Hepatocyte (in vitro differentiated cells): Measurements from ENCODE around the gene GLYATL3. TPM values are rescaled to one million over a fixed set of nuclear protein-coding genes. Genes with fewer than 3 reads are reported as not detected.

Experiments
- DNase-seq: peaks from one replicate; pipeline ENCODE4 v3.0.0-alpha.2; 2016; ENCODE audit warnings: low spot score
- H2AFZ ChIP-seq: fragments of 200-600 bp; sonication (generic); 2 replicates; pipeline ENCODE4 v1.6.0; 2016; ENCODE audit warnings: antibody characterized with exemption, mild to moderate bottlenecking
- H3K27ac ChIP-seq: fragments of 200-600 bp; sonication (generic); 2 replicates; pipeline ENCODE4 v1.5.1; 2016; ENCODE audit warnings: mild to moderate bottlenecking
- H3K27me3 ChIP-seq: fragments of 200-600 bp; sonication (generic); 2 replicates; pipeline ENCODE4 v1.6.1; 2016
- H3K36me3 ChIP-seq: fragments of 200-600 bp; sonication (generic); replicated peaks from 2 replicates; pipeline ENCODE4 v1.5.1; 2016; ENCODE audit warnings: low read depth; ENCODE audit not compliant: insufficient read depth
- H3K4me1 ChIP-seq: fragments of 200-600 bp; sonication (generic); 2 replicates; pipeline ENCODE4 v1.5.1; 2016; ENCODE audit warnings: mild to moderate bottlenecking, moderate library complexity; ENCODE audit not compliant: insufficient read depth
- H3K4me2 ChIP-seq: fragments of 200-600 bp; sonication (generic); 2 replicates; pipeline ENCODE4 v1.6.0; 2016
- H3K4me3 ChIP-seq: fragments of 200-600 bp; sonication (generic); 2 replicates; pipeline ENCODE4 v1.5.1; 2016; ENCODE audit warnings: mild to moderate bottlenecking
- H3K79me2 ChIP-seq: fragments of 200-600 bp; sonication (generic); 2 replicates; pipeline ENCODE4 v1.6.0; 2017; ENCODE audit warnings: mild to moderate bottlenecking
- H3K9me2 ChIP-seq: fragments of 200-600 bp; sonication (generic); replicated peaks from 2 replicates; pipeline ENCODE4 v1.6.0; 2017; ENCODE audit warnings: mild to moderate bottlenecking; ENCODE audit not compliant: insufficient read depth
- H3K9me3 ChIP-seq: fragments of 200-600 bp; sonication (generic); 2 replicates; pipeline ENCODE4 v1.5.1; 2016; ENCODE audit warnings: low read depth, mild to moderate bottlenecking
- H4K20me1 ChIP-seq: fragments of 200-600 bp; sonication (generic); 2 replicates; pipeline ENCODE4 v1.6.0; 2016; ENCODE audit warnings: mild to moderate bottlenecking; ENCODE audit not compliant: insufficient read depth, poor library complexity, severe bottlenecking
- CTCF ChIP-seq: fragments of 200-600 bp; sonication (generic); IDR thresholded peaks from 2 replicates; pipeline ENCODE4 v1.5.1; 2016; ENCODE audit warnings: antibody characterized with exemption, mild to moderate bottlenecking; ENCODE audit not compliant: poor library complexity
- EZH2 ChIP-seq: fragments of 200-600 bp; sonication (generic); IDR thresholded peaks from 2 replicates; pipeline ENCODE4 v1.6.1; 2016; ENCODE audit warnings: antibody characterized with exemption, mild to moderate bottlenecking, borderline replicate concordance
- EZH2phosphoT487 ChIP-seq: fragments of 200-600 bp; sonication (generic); IDR thresholded peaks from one replicate; pipeline ENCODE4 v1.6.1; 2018; ENCODE audit warnings: antibody characterized with exemption, mild to moderate bottlenecking, low read depth, moderate library complexity; ENCODE audit not compliant: unreplicated experiment, severe bottlenecking
- WGBS: methylation state at CpG from one replicate; pipeline ENCODE4 v1.1.6; 2016; ENCODE audit warnings: low lambda C conversion rate; ENCODE audit errors: missing lambda C conversion rate; 5-methylcytosine and 5-hydroxymethylcytosine counted together
- polyA plus RNA-seq: library from polyadenylated mRNA; unstranded; fragments of >200 nt; fragmentation: Nextera tagmentation; extraction: Ambion mirVana; gene quantifications from 2 replicates; pipeline ENCODE4 v1.2.1, GENCODE V29; 2016
- total RNA-seq: library from RNA; depleted of rRNA; stranded (reverse); fragments of >200 nt; gene quantifications from 2 replicates; pipeline ENCODE4 v1.2.3, GENCODE V29; 2014

Gene GLYATL3
- total and polyA plus RNA-seq, 2 experiments from 2014 or later, result not detected

GRCh38 chr6:49551078-49551865 lies 51.5 kb downstream of the GLYATL3 start:
- peaks cover 3% of the 10 kb centered on the region for H3K4me1 ChIP-seq
- H3K9me2 ChIP-seq, result no peaks in the 10 kb centered on the region
- no peaks in the 10 kb centered on the region for H3K9me3 ChIP-seq
- no peaks in the 10 kb centered on the region for H4K20me1 ChIP-seq
- H3K27ac ChIP-seq, result peak overlapping the region; percentile 26
- peak overlapping the region; percentile 98 for H3K4me2 ChIP-seq
- peak overlapping the region; percentile 79 for H2AFZ ChIP-seq
- H3K4me3 ChIP-seq, result peak overlapping the region; percentile 60
- DNase-seq, result peak; percentile 38
- TF ChIP-seq EZH2 (no peak), EZH2phosphoT487 (no peak)
- H3K79me2 ChIP-seq, result no peaks in the 10 kb centered on the region
- 3% methylated on average over 38 of the region's 38 CpGs for WGBS
- H3K27me3 ChIP-seq, result peaks cover 3% of the 10 kb centered on the region
- no peaks in the 10 kb centered on the region for H3K36me3 ChIP-seq

- Histone ChIP-seq H3K9me2 (no peaks in the 10 kb centered on the region), H2AFZ (peak overlapping the region; percentile 79), H3K4me2 (peak overlapping the region; percentile 98), H3K9me3 (no peaks in the 10 kb centered on the region), H3K4me1 (peaks cover 3% of the 10 kb centered on the region), H4K20me1 (no peaks in the 10 kb centered on the region), H3K27ac (no peak overlapping the region), H3K36me3 (no peaks in the 10 kb centered on the region), H3K27me3 (peaks cover 3% of the 10 kb centered on the region), H3K4me3 (peak overlapping the region; percentile 60), H3K79me2 (no peaks in the 10 kb centered on the region)
- WGBS, result 35% methylated on average over 2 of the region's 2 CpGs
- TF ChIP-seq CTCF (no peak), EZH2phosphoT487 (no peak), EZH2 (no peak)
- DNase-seq, result no peak
Measured at GRCh38 chr6:49551866-49552129, 52.1 kb downstream of the GLYATL3 start.

- no peak overlapping the region for H2AFZ ChIP-seq
- TF ChIP-seq EZH2phosphoT487 (no peak), EZH2 (no peak), CTCF (no peak)
- H3K9me3 ChIP-seq, result no peaks in the 10 kb centered on the region
- H3K27ac ChIP-seq, result no peak overlapping the region
- H3K79me2 ChIP-seq, result no peaks in the 10 kb centered on the region
- peaks cover 3% of the 10 kb centered on the region for H3K27me3 ChIP-seq
- 95% methylated on average over 2 of the region's 2 CpGs for WGBS
- peak overlapping the region; percentile 98 for H3K4me2 ChIP-seq
- peaks cover 3% of the 10 kb centered on the region for H3K4me1 ChIP-seq
- no peak for DNase-seq
- no peaks in the 10 kb centered on the region for H3K36me3 ChIP-seq
- no peaks in the 10 kb centered on the region for H3K9me2 ChIP-seq
- no peak overlapping the region for H3K4me3 ChIP-seq
- no peaks in the 10 kb centered on the region for H4K20me1 ChIP-seq
Measured at GRCh38 chr6:49552596-49552995, 52.9 kb downstream of the GLYATL3 start.

GRCh38 chr6:49553384-49553783 lies 53.7 kb downstream of the GLYATL3 start:
- H3K4me2 ChIP-seq, result no peak overlapping the region
- DNase-seq, result no peak
- no peak overlapping the region for H3K4me3 ChIP-seq
- peaks cover 3% of the 10 kb centered on the region for H3K4me1 ChIP-seq
- no peaks in the 10 kb centered on the region for H3K79me2 ChIP-seq
- no peaks in the 10 kb centered on the region for H4K20me1 ChIP-seq
- H3K9me3 ChIP-seq, result no peaks in the 10 kb centered on the region
- no peaks in the 10 kb centered on the region for H3K9me2 ChIP-seq
- no peaks in the 10 kb centered on the region for H3K36me3 ChIP-seq
- WGBS, result 67% methylated on average over 1 of the region's 1 CpG
- no peak overlapping the region for H2AFZ ChIP-seq
- peaks cover 3% of the 10 kb centered on the region for H3K27me3 ChIP-seq
- TF ChIP-seq EZH2phosphoT487 (no peak), EZH2 (no peak), CTCF (no peak)
- H3K27ac ChIP-seq, result no peak overlapping the region
